RPMI8226 (cell line): ENCODE measurements around the gene ABCB8.
"Not testable (repeated sequence)": the region's sequence is repeated elsewhere in the genome, so short reads cannot be mapped to it uniquely, and the experiment has no call there.

Source experiments
- DNase-seq: peaks from one replicate; pipeline ENCODE4 v3.0.0-alpha.2; 2015

The ABCB8 gene

DNA sequence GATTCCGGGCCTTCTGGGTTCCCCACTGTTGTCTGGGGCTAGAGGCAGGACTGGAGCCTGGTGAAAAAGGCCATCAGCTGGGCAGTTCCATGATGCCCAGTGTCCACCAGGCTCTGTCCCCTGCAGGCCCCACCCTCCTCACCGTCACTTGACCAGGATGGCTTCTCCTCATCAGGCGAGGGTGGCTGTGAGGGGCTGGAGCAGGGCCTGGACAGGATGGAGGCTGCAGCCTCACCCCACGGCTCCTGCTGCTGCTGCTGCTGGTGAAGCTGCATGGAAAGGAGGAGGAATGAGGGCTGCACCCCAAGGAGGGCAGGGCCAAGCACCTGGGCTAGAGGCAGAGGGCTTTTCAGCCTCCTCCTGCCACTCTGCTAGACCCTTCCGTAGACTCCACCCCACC, 12.3 kb upstream of the ABCB8 start:
- no peak for DNase-seq

DNA sequence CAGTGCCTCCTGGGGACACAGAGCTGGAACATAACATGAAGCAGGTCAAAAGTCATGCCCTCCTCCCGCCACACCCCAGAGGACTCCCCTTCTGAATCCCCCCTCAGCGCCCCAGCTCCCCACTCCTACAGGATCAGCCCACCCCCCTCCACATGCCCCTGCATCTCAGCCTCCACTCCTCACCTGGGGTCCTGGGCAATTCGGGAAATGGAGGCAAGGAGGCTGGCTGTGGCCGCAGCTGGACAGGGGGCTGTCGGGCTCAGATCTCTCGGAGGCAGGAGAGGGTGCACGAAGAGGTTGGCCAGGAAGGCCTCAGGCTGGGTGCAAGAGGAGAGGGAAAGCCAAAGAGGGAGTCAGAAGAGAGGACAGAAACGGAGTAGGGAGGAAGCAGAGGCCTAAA, 11.7 kb upstream of the ABCB8 start:
- DNase-seq: no peak

DNA sequence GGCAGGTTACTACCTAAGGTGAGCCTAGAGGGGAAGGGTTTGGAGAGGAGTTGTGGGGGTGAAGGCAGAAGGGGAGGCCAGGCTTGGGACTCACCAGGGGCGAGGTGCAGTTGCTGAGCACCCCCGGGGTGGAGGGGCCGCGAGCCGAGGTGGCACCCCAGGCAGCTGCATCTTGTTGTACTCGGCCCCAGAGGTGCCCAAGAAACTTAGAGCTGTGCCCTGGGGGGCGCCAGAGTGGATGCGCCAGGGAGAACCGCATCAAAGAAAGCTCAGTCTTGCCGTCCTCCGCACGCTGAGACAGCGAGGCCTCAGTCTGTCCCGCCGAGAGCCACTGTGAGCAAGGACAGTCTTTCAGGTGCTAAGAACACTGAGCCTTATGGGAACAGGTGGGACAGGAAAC, 11.3 kb upstream of the ABCB8 start:
- DNase-seq: no peak

DNA sequence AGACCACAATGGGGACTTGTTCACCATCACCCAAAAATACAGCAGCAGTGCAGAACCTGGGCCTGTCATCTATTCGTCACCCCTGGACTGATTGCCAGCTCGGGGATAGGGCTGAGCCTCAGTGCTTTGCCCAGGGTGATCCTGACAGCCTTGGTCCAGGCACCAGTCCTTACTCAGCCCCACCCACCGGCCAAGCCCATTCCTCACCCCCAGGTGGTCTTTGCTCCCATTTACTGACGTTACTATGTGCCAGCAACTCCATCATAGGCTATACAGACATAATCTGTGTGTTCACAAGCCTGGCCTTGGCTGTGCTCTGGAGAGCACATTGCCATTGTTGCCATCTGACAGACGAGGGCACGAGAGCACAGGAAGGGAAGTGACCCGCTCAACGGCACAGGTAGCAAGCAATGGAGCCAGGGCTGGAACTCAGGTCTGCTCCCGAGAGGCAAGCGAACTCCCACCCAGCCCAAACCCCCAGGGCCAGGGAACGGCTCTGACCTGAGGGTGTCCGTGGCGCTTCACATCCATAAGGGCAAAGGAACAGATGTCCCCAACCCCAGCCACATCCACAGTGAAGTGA, 10.8 kb upstream of the ABCB8 start:
- DNase-seq: no peak

DNA sequence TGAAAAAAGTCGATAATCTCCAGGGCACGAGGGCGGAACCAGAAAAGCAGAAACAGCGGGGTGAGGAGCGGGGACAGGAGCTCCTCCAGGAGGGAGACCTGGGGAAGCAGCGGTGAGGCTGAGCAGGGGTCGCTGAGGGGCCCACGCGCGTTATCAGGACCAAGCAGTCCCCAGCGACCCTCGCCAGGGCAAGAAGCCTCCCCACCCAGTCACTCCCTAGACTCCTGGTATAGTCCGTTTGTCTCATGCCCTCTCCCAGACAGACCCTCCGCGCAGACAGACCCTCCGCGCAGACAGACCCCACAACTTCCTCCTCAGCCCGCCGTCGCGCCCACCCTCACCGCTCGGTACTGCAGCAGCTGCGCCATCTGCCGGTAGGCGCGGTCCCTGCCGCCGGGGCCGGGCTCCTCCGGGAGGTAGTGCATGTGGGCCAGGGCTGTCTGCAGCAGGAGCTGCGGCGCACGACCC, 10.3 kb upstream of the ABCB8 start:
- DNase-seq: peak; percentile 75

DNA sequence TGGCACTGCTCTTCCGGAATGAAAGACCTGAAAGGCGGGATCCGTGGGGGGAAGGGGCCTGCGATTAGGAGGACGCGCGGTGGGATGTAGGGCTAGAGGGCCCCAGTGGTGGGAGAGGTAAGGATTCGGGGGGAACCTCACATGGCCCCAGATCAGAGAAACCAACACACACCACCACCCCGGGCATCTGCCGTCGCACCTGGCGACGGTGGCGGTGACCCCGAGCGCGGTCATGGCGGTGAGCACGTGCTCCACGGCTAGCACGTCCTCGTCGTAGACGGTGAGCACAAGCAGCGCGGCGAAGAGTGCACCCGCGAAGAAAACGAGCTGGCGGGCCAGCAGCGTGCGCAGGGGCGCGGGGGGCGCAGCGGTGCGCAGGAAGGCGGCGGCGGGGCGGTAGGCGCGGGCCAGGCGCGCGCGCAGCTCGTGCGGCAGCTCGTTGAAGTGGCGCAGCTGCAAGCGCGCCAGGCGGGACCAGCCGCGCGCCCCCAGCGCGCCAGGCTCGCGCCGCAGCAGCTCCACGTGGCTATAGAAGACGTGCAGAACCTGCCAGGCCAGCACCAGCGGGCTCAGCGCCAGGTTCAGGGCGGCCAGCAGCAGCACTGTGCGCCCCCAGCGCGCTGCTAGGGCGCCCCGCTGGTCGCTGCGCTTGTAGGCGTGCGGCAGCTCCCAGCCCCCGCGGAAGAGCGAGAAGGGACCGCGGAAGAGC, 9.7 kb upstream of the ABCB8 start:
- peak; percentile 65 for DNase-seq

DNA sequence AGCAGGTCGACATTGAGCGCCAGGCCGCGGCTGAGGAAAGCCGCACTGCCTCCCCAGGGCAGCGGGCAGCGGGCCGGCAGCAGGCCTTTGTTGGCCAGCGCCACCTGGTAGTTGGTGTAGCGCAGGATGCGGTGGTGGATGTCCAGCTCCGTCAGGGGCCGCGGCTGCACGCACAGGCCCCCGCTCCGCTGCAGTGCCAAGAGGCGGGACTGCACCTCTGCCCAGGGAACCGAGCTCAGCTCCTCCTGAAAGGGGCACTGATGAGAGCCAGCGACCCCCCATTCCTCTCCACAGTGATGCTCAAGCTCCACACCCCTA, 9.2 kb upstream of the ABCB8 start:
- no peak for DNase-seq

DNA sequence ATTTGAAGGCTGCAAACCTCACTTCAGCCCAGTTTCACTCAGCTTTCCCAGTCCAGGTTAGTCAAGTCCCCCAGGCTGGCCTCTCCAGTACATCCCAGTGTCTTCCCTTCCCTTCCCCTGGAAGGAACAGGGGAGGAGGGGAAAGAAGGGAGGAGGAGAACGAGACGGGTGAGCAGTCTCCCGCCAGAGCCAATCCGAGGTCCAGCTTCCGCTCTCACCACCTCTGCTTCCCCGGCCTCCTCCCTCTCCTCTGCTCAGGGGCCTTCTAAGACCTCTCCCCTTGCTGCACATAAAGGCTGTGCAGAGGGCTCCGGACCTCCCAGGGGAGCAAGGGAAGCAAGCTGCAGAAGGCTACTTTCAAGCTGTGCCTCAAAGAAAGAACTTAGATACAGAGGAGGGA, 8.0 kb upstream of the ABCB8 start:
- DNase-seq: no peak

DNA sequence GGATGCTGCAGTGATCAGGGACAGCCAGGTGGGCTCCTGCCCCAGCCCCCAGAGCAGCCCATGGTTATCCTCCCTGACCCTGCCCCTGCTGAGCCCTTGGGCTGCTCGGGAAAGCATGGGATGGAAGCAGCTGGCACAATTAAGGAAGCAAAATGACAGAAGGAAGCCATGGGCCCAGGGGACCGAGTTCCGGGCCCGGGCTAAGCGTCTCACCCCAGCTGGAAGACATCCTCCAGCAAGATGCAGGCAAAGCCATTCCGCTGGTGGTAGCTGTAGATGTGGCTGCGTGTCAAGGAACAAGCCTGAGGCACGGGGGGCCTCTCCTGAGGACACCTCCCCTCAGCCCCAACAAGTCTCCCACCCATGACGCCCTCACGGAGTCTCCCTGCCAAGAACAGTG, 5.0 kb upstream of the ABCB8 start:
- no peak for DNase-seq

DNA sequence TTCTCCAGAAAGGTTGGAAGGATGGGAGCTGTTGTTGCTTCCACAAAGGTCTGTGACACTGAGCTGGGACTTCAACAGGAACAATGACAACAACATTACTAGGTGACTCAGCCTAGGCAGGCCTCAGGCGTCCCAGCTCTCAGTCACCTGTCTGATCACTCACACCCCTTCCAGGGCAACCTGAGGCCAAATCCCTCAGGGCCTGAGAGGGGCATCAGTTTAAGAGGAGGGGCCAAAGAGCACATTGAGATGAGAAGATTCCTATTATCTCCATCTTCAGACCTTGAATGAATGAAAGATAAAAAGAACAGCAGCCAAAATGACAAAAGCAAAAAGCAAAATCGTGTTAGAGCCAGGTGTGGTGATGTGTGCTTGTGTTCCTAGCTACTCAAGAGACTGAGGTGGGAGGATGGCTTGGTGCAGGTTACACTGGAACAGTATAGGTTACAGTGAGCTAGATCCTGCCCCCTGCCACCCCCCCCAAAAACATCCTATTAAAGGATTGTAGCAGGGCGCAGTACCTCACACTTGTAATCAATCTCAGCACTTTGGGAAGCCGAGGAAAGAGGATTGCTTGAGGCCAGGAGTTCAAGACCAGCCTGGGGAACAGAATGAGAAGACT, 3.7 kb upstream of the ABCB8 start, which contains the start of gene ATG9B:
ATG9B (minus strand) TSS at position 60 of the 622 bp plus-strand sequence. CDS start 71 bp downstream, outside the sequence.
- DNase-seq: no peak

DNA sequence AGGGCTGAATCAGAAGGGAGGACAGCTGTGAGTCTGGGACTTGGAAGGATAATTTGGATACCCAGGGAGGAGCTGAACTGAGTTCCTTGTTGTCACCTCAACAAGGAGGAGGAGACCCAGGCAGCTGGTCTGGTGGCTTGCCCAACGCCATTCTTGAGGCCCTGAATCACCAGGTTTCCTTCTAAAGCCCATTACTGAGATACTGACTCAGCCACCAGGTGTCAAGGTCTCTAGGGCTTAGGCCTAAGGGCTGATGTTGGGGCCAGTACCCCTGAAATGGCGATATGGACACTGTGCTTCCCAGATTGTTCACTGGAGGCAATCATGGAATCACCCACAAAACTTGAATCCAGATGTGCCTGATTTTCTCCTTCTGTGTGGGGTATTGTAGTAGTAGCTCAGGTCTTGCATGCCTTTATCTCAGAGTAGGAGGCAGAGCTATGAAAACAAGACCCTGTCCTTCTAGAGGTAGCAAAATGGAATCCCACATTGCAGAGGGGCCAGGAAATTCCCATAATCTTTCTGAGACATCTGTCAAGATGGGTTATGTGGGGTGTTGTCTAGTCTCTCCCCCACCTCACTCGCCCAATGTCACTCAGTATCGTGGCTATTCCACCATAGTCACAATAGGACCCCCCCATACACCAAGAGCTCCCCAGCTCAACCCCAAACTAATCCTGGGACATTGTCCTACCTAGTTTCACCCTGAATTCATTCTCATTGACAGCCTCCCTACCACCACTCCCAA, 2.2 kb upstream of the ABCB8 start:
- peak; percentile 62 for DNase-seq

DNA sequence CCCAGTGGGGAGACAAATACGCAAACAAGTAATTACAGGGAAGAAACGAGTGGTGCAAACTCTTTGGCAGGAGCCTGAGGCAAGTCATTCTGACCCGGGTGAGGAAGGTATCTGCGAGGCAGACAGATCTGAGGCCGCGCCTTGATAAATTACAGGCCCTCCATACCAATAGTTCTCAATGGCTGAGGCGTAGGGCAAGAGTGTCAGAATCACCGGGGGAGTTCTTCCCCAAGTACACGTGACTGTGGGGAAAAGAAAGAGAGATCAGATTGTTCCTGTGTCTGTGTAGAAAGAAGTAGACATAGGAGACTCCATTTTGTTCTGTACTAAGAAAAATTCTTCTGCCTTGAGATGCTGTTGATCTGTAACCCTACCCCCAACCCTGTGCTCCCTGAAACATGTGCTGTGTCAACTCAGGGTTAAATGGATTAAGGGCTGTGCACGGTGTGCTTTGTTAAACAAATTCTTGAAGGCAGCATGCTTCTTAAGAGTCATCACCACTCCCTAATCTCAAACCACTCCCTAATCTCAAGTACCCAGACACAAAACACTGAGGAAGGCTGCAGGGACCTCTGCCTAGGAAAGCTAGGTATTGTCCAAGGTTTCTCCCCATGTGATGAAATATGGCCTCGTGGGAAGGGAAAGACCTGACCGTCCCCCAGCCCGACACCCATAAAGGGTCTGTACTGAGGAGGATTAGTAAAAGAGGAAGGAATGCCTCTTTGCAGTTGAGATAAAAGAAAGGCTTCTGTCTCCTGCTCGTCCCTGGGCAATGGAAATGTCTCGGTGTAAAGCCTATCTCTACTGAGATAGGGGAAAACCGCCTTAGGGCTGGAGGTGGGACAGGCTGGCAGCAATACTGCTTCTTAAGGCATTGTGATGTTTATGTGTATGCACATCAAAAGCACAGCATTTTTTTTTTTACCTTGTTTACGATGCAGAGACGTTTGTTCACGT, 1.2 kb upstream of the ABCB8 start:
- not testable (repeated sequence) for DNase-seq

DNA sequence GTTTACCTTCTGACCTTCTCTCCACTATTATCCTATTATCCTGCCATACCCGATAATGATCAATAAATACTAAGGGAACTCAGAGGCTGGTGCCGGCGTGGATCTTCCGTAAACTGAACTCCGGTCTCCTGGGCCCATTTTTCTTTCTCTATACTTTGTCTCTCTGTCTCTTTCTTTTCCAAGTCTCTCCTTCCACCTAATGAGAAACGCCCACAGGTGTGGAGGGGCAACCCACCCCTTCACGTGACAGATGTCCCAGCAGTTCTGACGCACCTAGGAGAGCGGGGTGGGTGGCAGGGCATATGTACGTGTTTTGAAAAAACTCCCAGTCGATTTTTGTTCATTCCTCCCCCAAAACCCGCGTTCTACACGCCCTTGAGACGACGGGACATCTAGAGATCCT, 521 bp upstream of the ABCB8 start:
- DNase-seq: not testable (repeated sequence)

DNA sequence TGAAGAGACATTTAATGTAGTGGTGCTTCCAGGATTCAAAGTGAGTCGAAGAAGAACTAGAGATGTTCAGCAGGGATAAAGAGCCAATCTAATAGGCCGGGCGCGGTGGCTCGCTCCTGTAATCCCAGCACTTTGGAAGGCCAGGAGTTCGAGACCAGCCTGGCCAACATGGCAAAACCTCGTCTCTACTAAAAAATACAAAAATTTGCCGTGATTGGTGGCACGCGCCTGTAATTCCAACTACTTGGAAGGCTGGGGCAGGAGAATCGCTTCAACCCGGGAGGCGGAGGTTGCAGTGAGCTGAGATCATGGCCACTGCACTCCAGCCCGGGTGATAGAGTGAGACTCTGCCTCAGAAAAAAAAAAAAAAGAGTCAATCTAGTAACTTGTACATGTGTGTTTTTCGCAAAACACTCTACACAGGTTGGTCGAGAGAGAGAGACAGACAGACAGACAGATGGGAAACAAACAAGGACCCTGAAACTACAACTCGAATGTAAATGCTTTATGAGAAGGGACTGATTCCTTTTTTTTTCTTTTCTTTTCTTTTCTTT, 775 bp downstream of the ABCB8 start:
- no peak for DNase-seq

DNA sequence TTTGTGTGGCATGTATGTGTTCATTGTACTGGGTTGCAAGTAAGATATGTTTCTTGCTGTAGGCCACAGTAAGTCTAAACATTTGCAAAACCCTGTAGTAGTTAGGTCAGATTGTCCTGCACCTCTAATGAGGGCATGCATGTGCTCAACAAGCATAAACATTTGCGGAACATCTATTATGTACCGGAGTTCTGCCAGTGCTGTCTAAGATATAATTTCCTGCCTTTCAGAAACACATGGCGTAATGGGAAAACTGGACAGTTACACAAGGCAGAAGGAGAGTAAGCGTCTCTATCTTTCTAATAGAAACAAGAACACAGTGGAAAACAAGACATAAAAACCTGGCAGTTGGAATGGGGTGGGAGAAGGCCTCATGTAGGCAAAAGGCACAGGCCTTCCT, 2.8 kb downstream of the ABCB8 start:
- DNase-seq: no peak

DNA sequence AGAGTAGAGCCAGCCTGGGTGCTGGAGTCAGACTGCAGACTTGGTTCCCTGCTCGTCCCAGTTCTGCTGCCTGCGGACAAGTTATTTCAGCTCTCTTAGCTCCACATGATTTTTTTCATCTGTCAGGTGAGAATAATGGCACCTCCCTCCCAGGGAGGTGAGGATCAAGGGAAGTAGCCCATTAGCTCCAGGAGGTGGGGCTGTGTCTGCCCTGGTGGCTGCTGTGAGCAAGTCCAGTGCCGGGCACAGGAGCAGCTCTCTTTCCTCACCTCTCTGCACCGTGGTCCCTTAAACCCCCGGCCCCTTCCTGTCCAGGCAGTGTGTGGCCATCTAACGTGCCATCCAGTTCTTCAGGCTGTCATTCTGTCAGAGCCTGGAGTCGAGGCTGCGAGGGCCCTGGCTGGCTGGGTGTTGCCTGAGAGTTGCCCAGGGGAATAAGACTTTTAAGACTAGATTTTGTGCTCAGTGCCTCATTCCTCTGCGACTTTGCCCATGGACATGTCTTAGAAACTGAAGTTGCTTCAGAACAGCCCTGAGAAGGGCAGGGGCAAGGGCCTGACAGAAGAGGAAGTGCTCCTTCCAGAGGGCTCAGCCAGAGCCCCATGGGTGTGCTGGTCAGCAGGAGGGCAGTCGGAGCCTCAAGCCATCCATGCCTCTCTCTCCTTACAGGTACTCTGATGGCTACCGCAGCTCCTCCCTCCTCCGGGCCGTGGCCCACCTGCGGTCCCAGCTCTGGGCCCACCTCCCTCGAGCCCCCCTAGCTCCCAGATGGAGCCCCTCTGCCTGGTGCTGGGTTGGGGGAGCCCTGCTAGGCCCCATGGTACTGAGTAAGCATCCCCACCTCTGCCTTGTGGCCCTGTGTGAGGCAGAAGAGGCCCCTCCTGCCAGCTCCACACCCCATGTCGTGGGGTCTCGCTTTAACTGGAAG, 5.0 kb downstream of the ABCB8 start:
- DNase-seq: no peak

DNA sequence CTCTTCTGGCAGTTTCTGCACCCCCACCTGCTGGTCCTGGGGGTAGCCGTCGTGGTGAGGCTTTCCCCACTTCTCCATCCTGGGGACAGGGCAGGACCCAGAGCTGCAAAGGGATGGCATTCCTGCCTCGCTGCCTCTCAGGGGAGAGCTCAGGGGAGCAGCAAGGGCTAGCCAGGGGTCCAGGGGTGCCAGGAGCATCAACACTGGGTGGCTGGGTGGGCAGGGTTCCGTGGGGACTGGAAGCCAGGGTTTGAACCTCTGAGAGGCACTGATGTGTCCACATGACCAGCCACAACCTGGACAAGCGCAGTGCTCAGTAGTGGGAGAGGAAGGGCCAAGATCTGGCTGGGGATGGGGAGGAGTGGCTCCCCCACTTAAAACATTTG, 5.6 kb downstream of the ABCB8 start:
- no peak for DNase-seq

DNA sequence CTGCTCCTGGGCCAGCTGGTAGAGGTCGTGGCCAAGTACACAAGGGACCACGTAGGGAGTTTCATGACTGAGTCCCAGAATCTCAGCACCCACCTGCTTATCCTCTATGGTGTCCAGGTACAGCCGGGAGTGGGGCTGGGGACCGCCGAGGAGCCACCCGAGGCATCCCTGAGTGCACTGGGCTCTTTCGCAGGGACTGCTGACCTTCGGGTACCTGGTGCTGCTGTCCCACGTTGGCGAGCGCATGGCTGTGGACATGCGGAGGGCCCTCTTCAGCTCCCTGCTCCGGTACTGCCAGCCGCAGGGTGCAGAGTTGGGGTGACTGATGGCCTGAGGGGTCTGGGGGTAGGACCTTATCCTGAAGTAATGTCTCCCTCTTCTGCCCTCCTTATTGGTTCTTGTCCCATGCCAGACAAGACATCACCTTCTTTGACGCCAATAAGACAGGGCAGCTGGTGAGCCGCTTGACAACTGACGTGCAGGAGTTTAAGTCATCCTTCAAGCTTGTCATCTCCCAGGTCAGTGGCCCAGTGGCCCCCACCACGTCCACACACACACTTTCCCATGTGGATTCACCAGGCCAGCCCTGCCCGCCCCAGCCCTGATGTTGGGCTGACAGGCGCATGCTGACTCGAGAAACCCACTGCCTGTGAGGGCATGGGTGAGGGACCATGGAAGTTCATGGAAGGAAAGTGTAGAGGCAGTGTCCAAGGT, 6.2 kb downstream of the ABCB8 start:
- no peak for DNase-seq

DNA sequence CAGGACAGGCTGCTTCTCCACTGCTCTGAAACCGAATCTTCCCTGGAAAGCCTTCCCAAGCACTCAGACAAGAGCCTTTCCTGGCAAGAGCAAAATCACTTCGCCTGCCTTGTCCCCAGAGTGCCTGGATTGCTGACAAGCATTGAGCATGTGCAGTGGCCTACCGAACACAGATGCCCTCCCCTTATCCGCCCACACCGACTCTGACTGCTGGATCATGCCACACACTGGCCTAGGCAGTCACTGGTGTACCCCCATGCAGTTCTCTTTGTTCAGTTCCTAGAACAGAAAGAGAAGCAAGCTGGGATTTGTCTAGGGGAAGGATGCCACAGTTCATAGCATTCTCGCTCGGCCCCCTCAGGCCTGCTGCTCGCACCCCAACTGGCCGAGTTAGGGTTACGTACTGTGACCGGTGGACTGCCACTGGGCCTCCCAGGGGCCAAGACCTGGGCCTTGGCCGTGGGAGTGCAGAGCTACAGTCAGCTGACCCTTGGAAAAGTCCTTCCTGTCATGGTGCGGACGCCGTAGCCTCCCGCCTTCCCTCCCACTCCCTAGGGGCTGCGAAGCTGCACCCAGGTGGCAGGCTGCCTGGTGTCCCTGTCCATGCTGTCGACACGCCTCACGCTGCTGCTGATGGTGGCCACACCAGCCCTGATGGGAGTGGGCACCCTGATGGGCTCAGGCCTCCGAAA, 6.9 kb downstream of the ABCB8 start:
- no peak for DNase-seq

DNA sequence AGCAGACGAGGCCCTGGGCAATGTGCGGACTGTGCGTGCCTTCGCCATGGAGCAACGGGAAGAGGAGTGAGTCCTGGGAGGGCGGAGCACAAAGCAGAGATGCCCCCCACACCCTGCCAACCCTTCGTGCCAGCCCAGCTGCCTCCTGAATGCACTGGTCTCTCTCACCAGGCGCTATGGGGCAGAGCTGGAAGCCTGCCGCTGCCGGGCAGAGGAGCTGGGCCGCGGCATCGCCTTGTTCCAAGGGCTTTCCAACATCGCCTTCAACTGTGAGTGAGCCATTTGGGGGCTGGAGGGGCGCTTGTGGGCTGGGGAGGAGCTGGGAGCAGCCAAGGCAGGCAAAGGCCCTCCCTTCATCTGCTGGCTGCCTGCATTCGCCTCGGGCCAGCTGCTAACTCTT, 7.7 kb downstream of the ABCB8 start:
- DNase-seq: no peak
